NB4 (cell line): Measurements from ENCODE around the gene TFCP2L1.

Source experiments
- MYC ChIP-seq: IDR thresholded peaks from 2 replicates; pipeline ENCODE4 v1.6.1; 2011; ENCODE audit warnings: low read depth, low read length
- POLR2A ChIP-seq: IDR thresholded peaks from 2 replicates; pipeline ENCODE4 v1.6.1; 2011; ENCODE audit warnings: mild to moderate bottlenecking; ENCODE audit not compliant: insufficient read length; ENCODE audit errors: extremely low read depth
- TF ChIP-seq, protein P1 (sequence below): IDR thresholded peaks from one replicate; pipeline ENCODE4 v1.5.1; 2012; ENCODE audit warnings: low read depth, low read length
- TF ChIP-seq, protein P2 (sequence below): IDR thresholded peaks from 2 replicates; pipeline ENCODE4 v1.6.1; 2011; ENCODE audit warnings: low read depth, low read length

DNA sequence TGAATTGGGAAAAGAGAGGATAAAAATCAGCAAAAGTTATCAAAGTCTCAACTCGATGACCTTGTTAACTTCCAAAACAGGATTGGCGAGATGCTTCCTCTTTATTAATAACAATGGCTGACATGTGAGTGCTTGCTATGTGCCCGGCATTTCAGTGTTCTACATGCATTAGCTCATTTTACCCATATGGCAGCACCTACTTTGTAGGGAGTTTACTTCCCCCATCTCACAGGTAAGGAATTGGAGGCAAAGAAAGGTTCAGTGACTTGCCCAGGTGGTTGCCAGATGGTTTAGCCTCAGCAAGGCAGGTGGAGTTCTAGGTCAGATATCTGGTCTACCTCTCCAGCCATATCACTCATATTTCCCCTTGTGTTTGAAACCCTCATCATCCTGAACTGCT is 12.4 kb downstream of the TFCP2L1 start:
- TF ChIP-seq POLR2A = no peak
- TF ChIP-seq, protein P1, sequence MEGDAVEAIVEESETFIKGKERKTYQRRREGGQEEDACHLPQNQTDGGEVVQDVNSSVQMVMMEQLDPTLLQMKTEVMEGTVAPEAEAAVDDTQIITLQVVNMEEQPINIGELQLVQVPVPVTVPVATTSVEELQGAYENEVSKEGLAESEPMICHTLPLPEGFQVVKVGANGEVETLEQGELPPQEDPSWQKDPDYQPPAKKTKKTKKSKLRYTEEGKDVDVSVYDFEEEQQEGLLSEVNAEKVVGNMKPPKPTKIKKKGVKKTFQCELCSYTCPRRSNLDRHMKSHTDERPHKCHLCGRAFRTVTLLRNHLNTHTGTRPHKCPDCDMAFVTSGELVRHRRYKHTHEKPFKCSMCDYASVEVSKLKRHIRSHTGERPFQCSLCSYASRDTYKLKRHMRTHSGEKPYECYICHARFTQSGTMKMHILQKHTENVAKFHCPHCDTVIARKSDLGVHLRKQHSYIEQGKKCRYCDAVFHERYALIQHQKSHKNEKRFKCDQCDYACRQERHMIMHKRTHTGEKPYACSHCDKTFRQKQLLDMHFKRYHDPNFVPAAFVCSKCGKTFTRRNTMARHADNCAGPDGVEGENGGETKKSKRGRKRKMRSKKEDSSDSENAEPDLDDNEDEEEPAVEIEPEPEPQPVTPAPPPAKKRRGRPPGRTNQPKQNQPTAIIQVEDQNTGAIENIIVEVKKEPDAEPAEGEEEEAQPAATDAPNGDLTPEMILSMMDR = no peak
- TF ChIP-seq MYC = no peak
- TF ChIP-seq, protein P2, sequence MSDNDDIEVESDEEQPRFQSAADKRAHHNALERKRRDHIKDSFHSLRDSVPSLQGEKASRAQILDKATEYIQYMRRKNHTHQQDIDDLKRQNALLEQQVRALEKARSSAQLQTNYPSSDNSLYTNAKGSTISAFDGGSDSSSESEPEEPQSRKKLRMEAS = no peak
